T47D (cell line): ENCODE results near the gene ZNF474.

Experiments used
- DNase-seq, 2 experiments: peaks; one replicate each; pipeline versions ENCODE4 v3.0.0 to v3.0.0-alpha.2; 2011 to 2012; ENCODE audit warnings: low read depth in 1 of 2, low spot score in 1 of 2
- JUND ChIP-seq: IDR thresholded peaks from 2 replicates; pipeline ENCODE4 v1.6.1; 2012; ENCODE audit warnings: low read depth
- in situ Hi-C: cut with HindIII; loops from 2 replicates; pipeline ENCODE4 v1.10.0; 2016; ENCODE audit warnings: low sequenced_read_pairs, low pct_unique_long_range_greater_than_20kb

The ZNF474 gene

DNA sequence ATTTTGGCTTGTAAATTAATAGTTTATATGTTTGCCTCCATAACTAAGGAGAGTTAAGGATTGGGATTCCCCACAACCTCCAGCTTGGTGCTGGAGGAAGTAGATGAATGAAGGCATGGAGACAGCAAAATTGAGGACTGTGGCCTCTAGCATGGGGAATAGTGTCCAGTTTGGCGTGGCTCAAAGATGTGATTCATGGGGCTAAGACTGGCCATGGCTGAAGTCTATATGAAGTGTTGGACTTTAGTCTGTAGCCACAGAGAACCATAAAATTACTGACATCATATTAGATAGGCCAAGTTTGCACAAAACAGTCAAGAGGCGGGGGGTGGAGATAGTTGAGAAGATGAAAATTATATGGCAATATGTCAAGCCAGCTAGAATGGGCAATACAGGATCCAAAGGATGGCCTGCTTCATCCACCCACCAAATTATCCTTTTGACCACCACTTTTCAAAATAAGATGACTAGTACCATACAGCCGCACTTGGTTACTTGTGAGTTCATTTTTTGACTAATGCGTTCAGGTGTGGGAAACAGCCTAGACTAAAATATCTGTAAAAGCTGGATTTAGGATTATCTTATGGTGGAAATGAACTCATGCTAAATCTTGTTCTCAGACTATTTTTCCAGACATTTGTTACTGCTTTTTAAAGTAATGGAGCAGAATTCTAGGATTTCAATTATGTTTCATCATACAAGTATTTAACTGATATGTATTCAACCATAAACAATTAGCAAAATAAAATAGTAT, 40.2 kb downstream of the ZNF474 start:
- in situ Hi-C loops, result no loop called here
- DNase-seq, result no peak
- no peak for TF ChIP-seq JUND

DNA sequence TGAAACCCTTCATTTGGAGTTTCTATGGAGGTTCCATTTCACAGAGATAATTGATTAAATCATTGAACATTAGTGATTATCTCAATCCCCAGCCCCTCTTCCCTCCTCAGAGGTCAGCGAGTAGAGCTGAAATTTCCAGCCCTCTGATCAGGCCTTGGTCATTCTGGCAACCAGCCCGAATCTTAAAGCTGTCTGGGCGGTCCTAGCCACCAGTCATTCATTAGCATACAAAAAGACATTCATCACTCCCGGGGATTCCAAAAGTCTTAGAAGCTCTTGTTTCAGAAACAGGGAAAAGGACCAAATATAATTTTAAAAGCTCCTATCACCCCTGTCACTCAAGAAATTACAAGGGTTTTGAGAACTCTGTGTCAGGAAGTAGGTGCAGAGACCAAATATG, 41.3 kb downstream of the ZNF474 start:
- in situ Hi-C loops, result no loop called here
- DNase-seq, result no peak
- no peak for TF ChIP-seq JUND

DNA sequence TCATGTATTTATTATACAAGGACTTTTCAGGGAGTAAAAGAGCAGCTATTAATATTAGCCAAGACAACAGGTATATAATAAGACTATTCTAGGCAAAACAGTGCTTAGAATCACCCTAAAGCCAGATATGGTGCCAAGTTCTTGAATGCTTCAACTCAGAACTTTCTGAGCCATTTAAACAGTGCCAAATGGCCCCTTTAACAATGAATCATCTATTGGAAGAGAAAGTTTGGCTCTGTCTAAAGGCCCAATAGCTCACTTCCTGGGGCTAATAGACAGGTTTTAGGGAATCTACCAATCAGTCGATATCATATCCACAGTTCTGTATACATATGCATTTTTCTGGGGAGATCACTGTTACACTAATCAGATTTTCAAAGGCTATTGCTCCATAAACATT, 42.9 kb downstream of the ZNF474 start:
- in situ Hi-C loops, result no loop called here
- no peak for DNase-seq
- no peak for TF ChIP-seq JUND

DNA sequence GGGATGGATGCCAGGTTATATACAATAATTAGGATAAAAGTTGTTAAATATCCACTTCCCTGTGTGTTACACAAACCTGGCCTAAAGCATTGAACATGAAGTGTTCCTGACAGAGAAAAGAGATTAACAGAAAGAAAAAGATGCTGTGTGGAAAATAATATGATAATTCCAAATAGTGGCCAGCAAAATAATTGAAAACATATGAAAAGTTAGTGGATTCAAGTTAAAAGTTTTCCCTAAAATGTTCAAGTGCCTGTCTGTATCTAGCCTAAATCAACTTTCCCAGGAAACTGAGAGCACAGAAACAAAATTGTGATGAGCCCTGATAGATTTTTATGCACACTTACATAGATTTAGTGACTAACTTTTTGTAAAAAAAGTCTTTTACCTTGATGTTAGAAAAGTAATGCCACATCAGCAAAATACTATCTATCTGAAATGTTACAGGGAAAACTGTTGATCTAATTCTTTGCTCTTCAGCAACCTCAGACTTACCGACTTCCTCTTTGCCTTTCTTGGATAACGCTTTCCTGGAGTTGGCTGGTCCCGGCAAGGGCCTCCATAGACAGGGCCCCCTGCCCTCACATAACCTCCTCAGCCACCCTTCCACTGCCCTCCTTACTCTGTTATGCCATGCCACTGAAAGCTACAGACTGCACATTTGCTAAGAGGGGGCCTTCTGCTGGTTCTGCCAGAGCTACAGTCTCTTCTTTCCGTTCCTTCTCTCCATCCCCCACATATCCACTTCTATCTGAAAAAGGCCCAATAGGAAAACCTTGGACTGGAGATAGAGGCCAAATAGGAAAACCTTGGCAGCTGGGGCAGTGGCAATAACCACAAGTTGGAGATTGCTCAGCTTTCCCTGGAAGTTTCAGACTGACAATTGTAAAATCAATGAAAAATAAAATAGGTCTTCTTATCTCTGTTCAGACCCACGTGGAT, 44.4 kb downstream of the ZNF474 start:
- DNase-seq, result no peak
- in situ Hi-C loops, result no loop called here
- no peak for TF ChIP-seq JUND

DNA sequence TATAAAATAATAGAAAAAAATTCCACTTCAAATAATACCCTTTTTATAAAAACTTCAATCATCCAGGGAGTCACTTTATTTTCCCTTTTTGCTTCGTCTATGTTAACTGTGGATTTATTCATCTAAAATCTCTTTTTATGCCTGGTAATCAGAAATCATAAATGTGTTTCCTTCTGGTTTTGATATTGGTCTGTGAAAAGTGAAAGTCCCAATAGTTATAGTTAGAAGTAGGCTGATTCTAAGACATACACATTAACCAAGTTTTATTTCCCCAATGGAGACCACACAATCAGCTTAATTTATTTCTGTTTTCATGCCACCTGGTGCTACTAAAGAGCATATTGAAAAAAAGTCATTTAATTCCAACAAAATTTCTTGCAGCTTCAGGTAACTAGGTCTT, 45.7 kb downstream of the ZNF474 start:
- no peak for TF ChIP-seq JUND
- no peak for DNase-seq
- in situ Hi-C loops, result no loop called here

DNA sequence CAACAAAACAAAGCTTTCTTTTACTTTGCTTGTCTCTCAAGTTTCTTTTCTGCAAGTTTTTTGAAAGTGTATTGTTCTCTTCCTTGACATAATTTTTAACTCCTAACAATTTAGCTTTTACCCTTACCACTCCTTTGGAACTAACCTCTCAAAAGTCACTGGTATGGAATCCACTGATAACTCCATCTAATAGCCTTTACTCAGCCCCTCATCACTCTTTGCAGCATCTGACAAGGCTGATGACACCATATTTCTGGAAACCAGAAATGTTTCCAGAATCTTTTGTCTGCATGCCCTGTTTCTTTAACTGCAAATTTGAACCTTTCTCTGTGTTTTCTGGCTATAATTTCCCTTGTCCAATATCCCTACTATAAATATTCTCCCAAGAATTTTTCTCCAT, 46.5 kb downstream of the ZNF474 start:
- in situ Hi-C loops, result no loop called here
- no peak for DNase-seq
- TF ChIP-seq JUND, result no peak

DNA sequence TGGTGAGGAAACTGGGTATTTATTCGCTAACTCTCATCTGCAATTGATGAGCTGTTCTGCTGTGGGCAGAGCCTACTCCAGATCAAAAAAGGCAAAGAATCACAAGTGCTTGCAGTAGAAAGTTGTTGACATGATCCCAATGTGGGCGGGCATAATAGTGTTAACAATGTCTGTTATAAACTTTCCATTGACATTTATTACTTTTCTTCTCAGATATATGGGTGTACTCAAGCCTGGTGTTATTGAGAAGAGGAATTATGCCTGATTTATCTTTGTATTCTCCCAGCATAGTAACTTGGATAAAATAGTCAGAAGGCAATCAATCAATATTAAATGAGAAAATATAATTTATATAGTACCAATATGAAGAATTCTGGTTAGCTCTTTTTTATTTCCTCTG, 47.8 kb downstream of the ZNF474 start:
- TF ChIP-seq JUND, result no peak
- DNase-seq, result no peak
- in situ Hi-C loops, result no loop called here

DNA sequence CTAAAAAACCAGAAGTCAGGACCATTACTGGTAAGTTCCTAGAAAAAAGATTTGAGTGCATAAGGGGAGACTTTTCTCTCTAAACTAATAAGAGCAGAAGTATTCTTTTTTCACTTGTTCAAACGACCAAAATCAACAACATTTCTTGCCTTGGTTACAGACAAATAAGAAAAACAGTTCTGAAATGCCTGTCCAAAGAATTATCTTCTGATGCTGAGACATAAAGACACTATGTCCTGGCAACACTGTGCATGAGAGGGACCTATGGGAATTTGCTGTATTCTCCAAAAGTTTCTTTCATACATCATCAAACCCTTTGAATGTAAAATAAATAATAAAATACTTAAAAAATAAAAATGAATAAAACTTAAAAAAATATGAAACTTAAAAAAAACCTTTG, 50.4 kb downstream of the ZNF474 start:
- no peak for TF ChIP-seq JUND
- DNase-seq, result no peak
- in situ Hi-C loops, result no loop called here

DNA sequence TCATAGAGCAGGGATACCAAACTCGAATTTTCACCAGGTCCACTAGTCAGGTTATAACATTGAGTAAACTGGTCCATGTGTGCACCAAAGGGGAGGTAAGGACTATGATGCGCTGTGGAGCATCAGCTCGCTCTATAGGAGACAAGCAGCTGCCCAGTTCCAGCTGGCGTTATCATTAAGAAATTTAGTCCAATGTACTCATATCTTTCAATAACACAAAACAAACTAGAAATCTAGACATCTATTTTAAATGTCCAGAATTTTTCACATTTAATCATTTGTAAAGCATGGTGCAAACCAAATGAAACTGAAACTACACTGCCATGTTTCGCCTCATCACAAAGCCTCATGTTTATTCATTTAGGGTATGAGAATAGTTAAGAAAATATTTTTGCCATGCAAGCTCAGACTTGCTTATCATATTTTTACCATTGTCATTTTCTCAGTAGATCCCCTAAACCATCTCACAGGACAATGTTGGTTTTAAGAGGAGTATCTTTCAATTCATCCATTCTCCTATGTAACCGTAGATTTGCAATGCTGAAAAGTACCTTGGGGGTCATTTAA, 50.9 kb downstream of the ZNF474 start:
- no peak for DNase-seq
- no peak for TF ChIP-seq JUND
- in situ Hi-C loops, result no loop called here

DNA sequence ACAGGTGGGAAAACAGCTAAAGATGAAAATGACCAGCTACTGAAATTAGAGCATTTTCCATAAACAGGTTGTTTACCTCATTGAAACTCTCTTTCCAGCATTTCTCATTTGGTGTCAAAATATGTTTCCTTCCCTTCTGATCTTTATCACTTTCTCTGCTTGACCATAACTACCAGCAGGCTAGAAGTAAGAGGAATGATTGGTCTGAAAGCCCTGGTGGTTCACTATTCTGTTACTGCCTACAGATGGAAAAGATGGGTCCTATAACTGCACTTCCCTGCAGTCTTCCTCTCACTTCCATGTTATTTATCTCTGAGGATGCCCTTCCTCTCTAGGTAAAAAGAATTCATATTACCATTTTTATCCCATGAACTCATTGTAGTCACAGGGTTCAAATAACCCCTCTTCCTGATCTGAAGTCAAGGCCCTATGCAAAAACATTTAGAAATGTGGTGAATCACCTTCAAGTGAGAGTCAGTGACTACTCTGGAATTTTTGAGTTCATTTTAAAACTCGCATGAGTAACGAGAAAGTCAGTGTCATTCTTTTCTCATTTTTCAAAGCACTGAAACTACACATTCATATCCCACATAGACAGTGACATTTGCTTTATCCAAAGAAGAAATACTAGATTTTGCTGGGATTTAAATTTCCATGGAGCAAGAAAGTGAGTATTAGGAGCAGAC, 51.7 kb downstream of the ZNF474 start:
- in situ Hi-C loops, result no loop called here
- no peak for TF ChIP-seq JUND
- no peak for DNase-seq

DNA sequence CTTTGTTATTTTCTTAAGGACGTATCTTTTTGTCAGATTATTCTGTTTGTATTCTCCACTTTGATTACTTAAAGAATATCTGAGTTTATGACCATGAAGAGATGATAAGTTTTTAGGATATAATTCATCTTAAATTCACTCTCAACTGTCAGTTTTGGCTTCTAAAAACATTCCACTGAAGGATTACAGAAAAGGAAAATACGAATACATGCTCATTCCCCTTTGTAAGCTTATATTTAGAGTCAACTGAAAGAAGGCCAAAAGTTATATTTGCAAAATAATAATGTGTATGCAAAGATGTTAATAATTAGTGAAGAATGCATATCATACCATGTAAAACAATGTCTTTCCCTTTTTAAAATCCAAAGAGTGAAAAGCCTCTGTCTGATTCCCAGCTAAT, 52.5 kb downstream of the ZNF474 start:
- no peak for TF ChIP-seq JUND
- in situ Hi-C loops, result no loop called here
- DNase-seq, result no peak

DNA sequence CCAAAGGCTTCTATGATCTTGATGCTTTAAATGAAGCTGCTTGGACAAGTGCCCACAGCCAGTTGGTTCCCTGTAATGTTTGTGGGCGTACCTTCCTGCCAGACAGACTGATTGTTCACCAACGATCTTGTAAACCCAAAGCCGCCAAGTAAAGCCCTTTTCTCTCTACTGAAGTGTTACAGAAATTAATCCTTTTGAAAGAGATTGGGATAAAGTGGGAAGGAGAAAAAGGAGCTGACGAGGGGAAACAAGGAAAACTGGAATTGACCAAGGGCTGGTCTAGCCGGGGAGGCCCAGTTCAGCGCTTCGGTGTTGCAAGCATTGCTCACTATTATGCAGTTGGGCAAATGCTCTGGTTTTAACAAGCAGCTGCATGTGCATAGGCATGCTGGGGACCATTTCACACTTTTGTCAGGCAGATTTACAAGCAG, 53.2 kb downstream of the ZNF474 start:
- no peak for DNase-seq
- TF ChIP-seq JUND, result no peak
- in situ Hi-C loops, result no loop called here
